Activated CD8-positive, alpha-beta memory T cell treated with anti-CD3 and anti-CD28 coated beads for 1 hour (primary cell): ENCODE measurements around the gene KLHL4.
"Not testable (repeated sequence)": the region's sequence is repeated elsewhere in the genome, so short reads cannot be mapped to it uniquely, and the experiment has no call there.

Experiments used
- DNase-seq, 2 donors: peaks; one replicate each; pipeline ENCODE4 v3.0.0-alpha.2; 2020; ENCODE audit warnings: low read depth in 1 of 2; ENCODE audit errors: extremely low read depth in 1 of 2

KLHL4 gene, protein sequence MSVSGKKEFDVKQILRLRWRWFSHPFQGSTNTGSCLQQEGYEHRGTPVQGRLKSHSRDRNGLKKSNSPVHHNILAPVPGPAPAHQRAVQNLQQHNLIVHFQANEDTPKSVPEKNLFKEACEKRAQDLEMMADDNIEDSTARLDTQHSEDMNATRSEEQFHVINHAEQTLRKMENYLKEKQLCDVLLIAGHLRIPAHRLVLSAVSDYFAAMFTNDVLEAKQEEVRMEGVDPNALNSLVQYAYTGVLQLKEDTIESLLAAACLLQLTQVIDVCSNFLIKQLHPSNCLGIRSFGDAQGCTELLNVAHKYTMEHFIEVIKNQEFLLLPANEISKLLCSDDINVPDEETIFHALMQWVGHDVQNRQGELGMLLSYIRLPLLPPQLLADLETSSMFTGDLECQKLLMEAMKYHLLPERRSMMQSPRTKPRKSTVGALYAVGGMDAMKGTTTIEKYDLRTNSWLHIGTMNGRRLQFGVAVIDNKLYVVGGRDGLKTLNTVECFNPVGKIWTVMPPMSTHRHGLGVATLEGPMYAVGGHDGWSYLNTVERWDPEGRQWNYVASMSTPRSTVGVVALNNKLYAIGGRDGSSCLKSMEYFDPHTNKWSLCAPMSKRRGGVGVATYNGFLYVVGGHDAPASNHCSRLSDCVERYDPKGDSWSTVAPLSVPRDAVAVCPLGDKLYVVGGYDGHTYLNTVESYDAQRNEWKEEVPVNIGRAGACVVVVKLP

GRCh38 chrX:87517571-87518141 lies at the start of gene KLHL4:
TSS of gene KLHL4 (plus strand) at chrX:87517802. CDS start at chrX:87517894, 92 bp downstream.
- DNase-seq: no peak

DNA sequence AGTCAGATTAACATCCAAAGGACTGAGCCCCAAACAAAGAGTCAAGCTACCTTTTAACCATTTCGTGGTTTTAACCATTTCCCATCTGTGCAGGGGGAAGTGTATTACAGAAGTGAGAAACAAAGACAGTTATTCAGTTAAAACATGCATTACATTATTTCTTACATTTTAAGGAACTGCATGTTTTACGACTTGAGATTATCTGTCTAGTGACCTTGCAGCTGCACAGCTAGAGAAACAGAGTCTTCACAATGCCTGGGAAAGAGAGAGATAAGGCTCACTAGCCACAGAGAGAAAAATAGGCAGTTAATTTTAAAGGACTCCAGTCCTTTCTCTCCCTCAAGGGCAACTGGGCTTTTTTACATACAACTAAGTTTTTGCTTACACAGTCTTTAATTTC lies 48.7 kb upstream of the KLHL4 start:
- no peak for DNase-seq

DNA sequence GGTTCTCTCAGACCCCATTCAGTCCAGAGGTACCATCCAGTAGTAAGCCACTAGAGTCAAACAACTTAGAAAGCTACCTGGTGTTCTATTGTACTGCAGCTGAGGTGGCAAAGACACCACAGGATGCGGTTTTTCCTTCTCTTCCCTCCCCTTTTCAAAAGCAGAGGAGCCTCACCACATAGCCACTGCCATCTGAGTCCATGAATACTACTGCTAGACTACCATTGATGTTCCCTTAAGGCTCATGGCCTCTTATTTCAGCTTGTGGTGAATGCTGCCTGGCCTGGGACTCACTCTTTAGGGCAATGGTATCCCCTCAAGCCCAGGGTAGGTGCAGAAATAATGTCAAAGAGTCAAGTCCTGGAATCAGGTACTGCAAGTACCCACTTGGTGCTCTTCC lies 41.8 kb upstream of the KLHL4 start:
- no peak for DNase-seq

GRCh38 chrX:87478703-87479102 lies 38.9 kb upstream of the KLHL4 start:
- not testable (repeated sequence) for DNase-seq

DNA sequence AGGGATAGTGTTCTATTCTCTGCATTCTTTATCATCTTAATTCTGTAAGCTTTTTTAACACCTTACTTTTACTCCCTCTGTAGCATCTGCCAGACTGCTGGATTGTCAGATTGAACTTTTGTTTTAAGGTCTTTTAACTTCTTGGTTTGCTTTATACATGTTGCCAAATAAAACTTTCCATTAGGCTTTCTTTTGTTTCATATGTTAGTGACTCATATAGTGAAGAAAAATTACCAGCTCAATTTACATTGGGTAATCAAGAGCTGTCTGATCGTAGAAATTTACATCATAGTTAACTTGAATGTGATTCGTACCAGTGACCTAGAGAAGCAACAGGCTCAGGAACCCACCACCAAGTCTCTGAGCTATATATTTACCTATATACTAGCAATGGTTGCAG lies 28.5 kb upstream of the KLHL4 start:
- DNase-seq: no peak

- no peak for DNase-seq
Observed at GRCh38 chrX:87515836-87516235, 1.8 kb upstream of the KLHL4 start.

- DNase-seq: no peak
Observed at GRCh38 chrX:87516717-87517121, 883 bp upstream of the KLHL4 start.

GRCh38 chrX:87518504-87518903 lies 902 bp downstream of the KLHL4 start:
- DNase-seq: no peak

- no peak for DNase-seq
Observed at GRCh38 chrX:87525771-87526229, 8.2 kb downstream of the KLHL4 start.

- DNase-seq: no peak
Observed at GRCh38 chrX:87526281-87526680, 8.7 kb downstream of the KLHL4 start.

- no peak for DNase-seq
Observed at GRCh38 chrX:87528487-87528886, 10.9 kb downstream of the KLHL4 start.

- no peak for DNase-seq
Observed at GRCh38 chrX:87571964-87572363, 54.4 kb downstream of the KLHL4 start.

DNA sequence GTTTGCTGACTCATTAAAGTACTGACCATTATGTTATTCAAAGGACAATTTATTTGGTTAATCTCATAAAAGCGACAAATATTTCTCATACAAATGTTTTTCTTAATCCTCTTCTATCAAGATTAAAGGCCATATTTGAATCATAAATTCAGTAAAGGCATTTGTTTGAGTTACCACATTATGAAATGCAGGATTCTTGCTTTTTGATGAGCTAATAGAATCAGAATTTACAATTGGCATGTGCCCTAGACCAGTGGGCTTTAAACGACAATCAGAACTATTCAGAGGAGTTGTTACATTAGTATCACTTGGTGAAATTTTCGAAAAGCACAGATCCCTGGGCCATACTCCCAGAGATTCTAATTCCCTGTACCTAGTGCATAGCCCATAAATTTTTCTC lies 55.3 kb downstream of the KLHL4 start:
- no peak for DNase-seq

GRCh38 chrX:87578978-87579377 lies 61.4 kb downstream of the KLHL4 start:
- no peak for DNase-seq

DNA sequence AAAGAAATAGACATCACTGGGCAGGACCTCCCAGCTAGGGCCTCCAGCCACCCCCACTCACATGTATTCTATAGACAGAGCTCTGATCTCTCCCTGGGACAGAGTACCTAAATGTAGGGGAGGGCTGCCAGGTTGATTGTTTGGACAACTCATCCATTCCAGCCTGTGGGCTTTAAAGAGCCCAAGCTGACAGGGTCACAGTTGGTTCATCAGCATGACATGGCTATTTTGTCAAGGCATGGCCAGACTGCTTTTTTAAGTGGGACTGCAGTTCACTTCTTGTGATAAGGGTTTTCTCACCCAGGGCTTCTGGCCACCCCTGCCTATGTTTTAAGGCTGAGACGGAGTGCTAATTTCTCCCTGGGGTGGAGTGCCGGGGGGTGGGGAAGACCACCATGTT lies 63.3 kb downstream of the KLHL4 start:
- no peak for DNase-seq

- DNase-seq: no peak
Observed at GRCh38 chrX:87582453-87582852, 64.9 kb downstream of the KLHL4 start.

DNA sequence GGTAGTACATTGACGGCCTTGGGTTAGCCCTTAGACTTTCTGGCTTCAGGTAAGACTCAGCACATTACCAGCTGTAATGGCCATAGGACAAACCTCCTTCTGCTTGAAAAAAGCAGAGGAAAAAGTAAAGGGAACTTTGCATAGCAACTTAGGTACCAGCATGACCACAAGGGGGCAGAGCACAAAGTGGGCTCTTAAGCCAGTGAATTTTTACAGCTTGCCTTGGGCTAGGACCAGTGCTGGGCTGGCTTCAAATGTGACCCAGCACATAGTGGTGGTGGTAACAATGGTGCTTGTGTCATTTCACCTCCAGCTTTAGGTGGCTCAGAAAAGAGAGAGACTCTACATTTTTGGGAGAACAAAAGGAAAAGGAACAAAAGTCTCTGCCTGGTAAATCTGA lies 66.1 kb downstream of the KLHL4 start:
- no peak for DNase-seq

DNA sequence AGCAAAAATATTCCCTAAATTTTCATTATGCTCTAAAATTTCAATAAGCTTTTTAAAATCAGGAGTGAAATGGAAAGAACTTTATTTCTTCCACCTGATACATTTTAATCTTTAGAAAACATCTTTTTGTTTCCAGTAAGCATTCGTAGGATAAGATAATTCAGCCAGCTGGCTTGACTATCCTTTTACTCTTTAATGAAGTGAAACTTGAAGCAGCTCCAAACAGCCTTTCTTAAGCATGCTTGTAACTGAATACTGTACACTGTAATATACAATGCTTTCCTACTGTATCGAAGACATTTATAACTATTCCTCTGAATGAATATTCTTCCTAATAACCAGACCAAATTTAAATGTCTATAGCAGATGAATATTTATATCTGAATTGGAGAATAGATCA lies 98.8 kb downstream of the KLHL4 start:
- DNase-seq: no peak

DNA sequence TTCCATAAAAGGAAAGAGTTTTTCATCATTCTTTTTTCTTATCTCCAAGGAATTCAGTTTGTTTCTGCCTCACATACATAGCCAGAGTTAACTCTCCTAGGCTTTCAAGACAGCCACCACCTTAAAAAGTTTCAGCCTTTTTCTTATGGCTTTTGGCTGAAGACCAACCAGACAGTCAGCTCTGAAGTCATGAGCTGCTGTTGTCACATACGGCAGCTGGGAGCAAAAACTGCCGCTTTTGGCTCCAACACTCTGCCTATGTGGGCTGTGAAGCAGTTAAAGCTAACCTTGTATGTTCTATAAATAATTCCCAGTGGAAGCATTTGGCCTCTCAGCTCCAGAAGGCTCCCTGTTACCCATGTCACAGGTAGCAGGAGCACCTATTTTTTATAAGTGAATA lies 104.1 kb downstream of the KLHL4 start:
- no peak for DNase-seq

GRCh38 chrX:87626996-87627395 lies 109.4 kb downstream of the KLHL4 start:
- DNase-seq: no peak

DNA sequence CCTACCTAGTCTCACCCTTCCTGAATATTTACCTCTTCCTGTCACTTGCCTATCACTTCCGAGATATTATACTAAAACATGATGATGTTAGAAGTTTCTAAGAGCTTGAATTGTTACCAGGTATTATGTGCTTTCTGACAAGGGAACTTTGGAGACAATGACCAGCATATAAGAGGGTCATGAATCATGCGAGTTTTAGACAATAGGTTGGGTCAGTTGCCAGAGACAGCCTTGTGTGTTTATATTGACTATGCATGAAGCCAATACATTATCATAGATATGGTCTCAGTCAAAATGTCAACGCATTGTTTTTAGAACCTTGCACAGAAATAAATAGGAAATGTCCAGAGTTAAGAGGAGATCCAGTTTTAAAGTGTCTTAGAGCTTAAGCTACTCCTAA lies 116.8 kb downstream of the KLHL4 start:
- DNase-seq: no peak

DNA sequence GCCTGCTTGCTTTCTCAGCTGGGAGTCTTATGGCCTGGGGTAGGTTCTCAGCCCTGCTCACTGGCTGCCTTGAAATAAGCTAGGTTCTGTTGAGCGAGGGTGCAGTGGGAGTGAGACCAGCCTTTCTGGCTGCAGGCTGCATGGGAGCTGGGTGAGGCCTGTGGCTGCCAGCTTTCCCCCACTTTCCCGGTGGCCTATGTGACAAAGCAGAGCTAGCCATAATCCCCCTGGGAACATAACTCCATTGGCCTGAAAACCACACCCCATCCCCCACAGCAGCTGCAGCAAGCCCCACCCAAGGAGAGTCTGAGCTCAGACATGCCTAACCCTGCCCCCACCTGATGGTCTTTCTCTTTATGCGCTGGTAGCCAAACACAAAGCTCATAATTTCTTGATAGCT lies 118.9 kb downstream of the KLHL4 start:
- DNase-seq: no peak
